Measurements from ENCODE around the gene SMIM41. TPM values are rescaled to one million over a fixed set of nuclear protein-coding genes. Genes with fewer than 3 reads are reported as not detected.

SMIM41 gene
- polyA plus RNA-seq, 1 donor from 2014 or later: not detected

- H3K36me3 ChIP-seq (ENCODE audit: insufficient read depth, low read length): no peaks in the 10 kb centered on the region
- no peak overlapping the region for H2AFZ ChIP-seq (ENCODE audit: low read depth, low read length)
- no peaks in the 10 kb centered on the region for H4K20me1 ChIP-seq (ENCODE audit: insufficient read depth)
- H3K9me2 ChIP-seq (ENCODE audit: insufficient read depth, low read length): no peaks in the 10 kb centered on the region
- H3K27me3 ChIP-seq (ENCODE audit: insufficient read depth, low read depth, low read length): no peaks in the 10 kb centered on the region
- TF ChIP-seq MXI1 (conservative IDR thresholded peaks at IDR 0.05; ENCODE audit: poor library complexity, severe bottlenecking) (no peak), SMC3 (conservative IDR thresholded peaks at IDR 0.05; ENCODE audit: poor library complexity) (no peak), EZH2 (IDR thresholded peaks at IDR 0.05; ENCODE audit: borderline replicate concordance, insufficient read depth, low read length, poor library complexity, severe bottlenecking) (no peak), TAF1 (IDR thresholded peaks at IDR 0.05; ENCODE audit: low read depth) (no peak), RAD21 (conservative IDR thresholded peaks at IDR 0.05) (no peak), POLR2AphosphoS5 (IDR thresholded peaks at IDR 0.05) (no peak)
- TF ChIP-seq, protein P1, sequence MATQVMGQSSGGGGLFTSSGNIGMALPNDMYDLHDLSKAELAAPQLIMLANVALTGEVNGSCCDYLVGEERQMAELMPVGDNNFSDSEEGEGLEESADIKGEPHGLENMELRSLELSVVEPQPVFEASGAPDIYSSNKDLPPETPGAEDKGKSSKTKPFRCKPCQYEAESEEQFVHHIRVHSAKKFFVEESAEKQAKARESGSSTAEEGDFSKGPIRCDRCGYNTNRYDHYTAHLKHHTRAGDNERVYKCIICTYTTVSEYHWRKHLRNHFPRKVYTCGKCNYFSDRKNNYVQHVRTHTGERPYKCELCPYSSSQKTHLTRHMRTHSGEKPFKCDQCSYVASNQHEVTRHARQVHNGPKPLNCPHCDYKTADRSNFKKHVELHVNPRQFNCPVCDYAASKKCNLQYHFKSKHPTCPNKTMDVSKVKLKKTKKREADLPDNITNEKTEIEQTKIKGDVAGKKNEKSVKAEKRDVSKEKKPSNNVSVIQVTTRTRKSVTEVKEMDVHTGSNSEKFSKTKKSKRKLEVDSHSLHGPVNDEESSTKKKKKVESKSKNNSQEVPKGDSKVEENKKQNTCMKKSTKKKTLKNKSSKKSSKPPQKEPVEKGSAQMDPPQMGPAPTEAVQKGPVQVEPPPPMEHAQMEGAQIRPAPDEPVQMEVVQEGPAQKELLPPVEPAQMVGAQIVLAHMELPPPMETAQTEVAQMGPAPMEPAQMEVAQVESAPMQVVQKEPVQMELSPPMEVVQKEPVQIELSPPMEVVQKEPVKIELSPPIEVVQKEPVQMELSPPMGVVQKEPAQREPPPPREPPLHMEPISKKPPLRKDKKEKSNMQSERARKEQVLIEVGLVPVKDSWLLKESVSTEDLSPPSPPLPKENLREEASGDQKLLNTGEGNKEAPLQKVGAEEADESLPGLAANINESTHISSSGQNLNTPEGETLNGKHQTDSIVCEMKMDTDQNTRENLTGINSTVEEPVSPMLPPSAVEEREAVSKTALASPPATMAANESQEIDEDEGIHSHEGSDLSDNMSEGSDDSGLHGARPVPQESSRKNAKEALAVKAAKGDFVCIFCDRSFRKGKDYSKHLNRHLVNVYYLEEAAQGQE (IDR thresholded peaks at IDR 0.05; ENCODE audit: borderline replicate concordance): no peak
- H3K79me2 ChIP-seq (replicated peaks; ENCODE audit: insufficient read depth, low read length): no peaks in the 10 kb centered on the region
- H3K4me3 ChIP-seq (ENCODE audit: low read length): no peak overlapping the region
- no peaks in the 10 kb centered on the region for H3K9me3 ChIP-seq (ENCODE audit: low read length)
- no peak overlapping the region for H3K9ac ChIP-seq (ENCODE audit: low read length)
- H3K4me2 ChIP-seq (ENCODE audit: low read length): no peak overlapping the region
- H3F3A ChIP-seq (ENCODE audit: insufficient read depth, low read length, poor library complexity, severe bottlenecking): no peaks in the 10 kb centered on the region
- H3K27ac ChIP-seq (ENCODE audit: low read length): no peak overlapping the region
Observed at GRCh38 chr12:52147367-52147963, 68.0 kb downstream of the SMIM41 start.

- Histone ChIP-seq H3K36me3 (ENCODE audit: insufficient read depth, low read length) (no peaks in the 10 kb centered on the region), H3F3A (ENCODE audit: insufficient read depth, low read length, poor library complexity, severe bottlenecking) (no peaks in the 10 kb centered on the region), H2AFZ (ENCODE audit: low read depth, low read length) (no peak overlapping the region), H3K4me3 (ENCODE audit: low read length) (no peak overlapping the region), H3K9me2 (ENCODE audit: insufficient read depth, low read length) (no peaks in the 10 kb centered on the region), H3K27me3 (ENCODE audit: insufficient read depth, low read depth, low read length) (no peaks in the 10 kb centered on the region), H3K9ac (ENCODE audit: low read length) (no peak overlapping the region), H3K9me3 (ENCODE audit: low read length) (no peaks in the 10 kb centered on the region), H3K27ac (ENCODE audit: low read length) (no peak overlapping the region), H3K79me2 (replicated peaks; ENCODE audit: insufficient read depth, low read length) (no peaks in the 10 kb centered on the region), H4K20me1 (ENCODE audit: insufficient read depth) (no peaks in the 10 kb centered on the region), H3K4me2 (ENCODE audit: low read length) (no peak overlapping the region)
- no peak for TF ChIP-seq RAD21 (conservative IDR thresholded peaks at IDR 0.05)
- no peak for TF ChIP-seq POLR2AphosphoS5 (IDR thresholded peaks at IDR 0.05)
- TF ChIP-seq, protein P1 (IDR thresholded peaks at IDR 0.05; ENCODE audit: borderline replicate concordance): no peak
- TF ChIP-seq, protein P2, sequence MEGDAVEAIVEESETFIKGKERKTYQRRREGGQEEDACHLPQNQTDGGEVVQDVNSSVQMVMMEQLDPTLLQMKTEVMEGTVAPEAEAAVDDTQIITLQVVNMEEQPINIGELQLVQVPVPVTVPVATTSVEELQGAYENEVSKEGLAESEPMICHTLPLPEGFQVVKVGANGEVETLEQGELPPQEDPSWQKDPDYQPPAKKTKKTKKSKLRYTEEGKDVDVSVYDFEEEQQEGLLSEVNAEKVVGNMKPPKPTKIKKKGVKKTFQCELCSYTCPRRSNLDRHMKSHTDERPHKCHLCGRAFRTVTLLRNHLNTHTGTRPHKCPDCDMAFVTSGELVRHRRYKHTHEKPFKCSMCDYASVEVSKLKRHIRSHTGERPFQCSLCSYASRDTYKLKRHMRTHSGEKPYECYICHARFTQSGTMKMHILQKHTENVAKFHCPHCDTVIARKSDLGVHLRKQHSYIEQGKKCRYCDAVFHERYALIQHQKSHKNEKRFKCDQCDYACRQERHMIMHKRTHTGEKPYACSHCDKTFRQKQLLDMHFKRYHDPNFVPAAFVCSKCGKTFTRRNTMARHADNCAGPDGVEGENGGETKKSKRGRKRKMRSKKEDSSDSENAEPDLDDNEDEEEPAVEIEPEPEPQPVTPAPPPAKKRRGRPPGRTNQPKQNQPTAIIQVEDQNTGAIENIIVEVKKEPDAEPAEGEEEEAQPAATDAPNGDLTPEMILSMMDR (IDR thresholded peaks at IDR 0.05; ENCODE audit: poor library complexity, severe bottlenecking): no peak
- no peak for TF ChIP-seq SMC3 (conservative IDR thresholded peaks at IDR 0.05; ENCODE audit: poor library complexity)
- no peak for TF ChIP-seq EZH2 (IDR thresholded peaks at IDR 0.05; ENCODE audit: borderline replicate concordance, insufficient read depth, low read length, poor library complexity, severe bottlenecking)
- no peak for TF ChIP-seq EP300 (conservative IDR thresholded peaks at IDR 0.05; ENCODE audit: poor library complexity, severe bottlenecking)
- no peak for TF ChIP-seq MXI1 (conservative IDR thresholded peaks at IDR 0.05; ENCODE audit: poor library complexity, severe bottlenecking)
- no peak for TF ChIP-seq TAF1 (IDR thresholded peaks at IDR 0.05; ENCODE audit: low read depth)
Observed at GRCh38 chr12:52147964-52148463, 68.5 kb downstream of the SMIM41 start.
